Measurements from ENCODE around the gene CCDC137.
"Not testable (repeated sequence)": the region's sequence is repeated elsewhere in the genome, so short reads cannot be mapped to it uniquely, and the experiment has no call there.

The CCDC137 gene

DNA sequence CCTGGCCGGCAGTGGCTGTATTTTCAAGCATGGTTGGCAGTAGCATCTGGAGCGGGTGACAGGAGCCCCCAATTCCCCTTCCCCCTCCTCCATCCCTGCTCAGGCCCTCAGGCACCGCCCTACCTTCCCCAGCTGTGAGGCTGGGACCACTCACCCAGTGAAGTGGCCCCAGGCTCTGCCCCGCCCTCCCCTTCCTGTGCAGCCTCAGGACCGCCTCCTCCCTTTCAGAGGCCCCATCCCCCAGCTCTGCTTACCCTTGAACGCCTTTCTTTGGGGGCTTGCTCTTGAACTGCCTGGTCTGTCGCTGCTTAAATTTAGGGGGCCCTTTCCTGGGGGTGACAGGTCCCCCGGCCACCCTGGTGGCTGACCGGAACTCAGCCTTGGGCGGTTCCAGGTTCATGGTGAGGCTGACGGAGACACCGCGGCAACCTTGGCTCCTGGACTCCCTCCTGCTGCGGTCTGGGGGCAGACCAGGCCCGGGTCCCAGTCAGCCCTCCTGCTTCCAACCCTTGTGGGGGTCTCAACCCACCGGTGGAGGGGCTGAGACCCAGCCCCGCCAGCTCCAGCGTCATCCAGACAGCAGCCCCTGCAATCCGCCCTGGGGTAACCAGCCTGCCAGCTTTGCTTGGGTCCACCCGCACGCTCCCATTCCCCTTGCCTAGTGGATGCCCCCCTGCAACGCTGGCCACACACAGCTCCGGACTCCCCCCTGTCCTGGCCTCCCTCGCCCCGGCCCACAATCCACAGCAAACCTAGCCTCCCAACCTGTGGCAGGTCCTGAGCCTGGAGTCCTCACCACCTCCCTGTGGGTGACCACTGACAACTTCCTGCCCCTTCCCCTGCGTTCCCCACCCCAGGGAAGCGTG is 13.4 kb upstream of the CCDC137 start:
- peak; percentile 80 for DNase-seq

DNA sequence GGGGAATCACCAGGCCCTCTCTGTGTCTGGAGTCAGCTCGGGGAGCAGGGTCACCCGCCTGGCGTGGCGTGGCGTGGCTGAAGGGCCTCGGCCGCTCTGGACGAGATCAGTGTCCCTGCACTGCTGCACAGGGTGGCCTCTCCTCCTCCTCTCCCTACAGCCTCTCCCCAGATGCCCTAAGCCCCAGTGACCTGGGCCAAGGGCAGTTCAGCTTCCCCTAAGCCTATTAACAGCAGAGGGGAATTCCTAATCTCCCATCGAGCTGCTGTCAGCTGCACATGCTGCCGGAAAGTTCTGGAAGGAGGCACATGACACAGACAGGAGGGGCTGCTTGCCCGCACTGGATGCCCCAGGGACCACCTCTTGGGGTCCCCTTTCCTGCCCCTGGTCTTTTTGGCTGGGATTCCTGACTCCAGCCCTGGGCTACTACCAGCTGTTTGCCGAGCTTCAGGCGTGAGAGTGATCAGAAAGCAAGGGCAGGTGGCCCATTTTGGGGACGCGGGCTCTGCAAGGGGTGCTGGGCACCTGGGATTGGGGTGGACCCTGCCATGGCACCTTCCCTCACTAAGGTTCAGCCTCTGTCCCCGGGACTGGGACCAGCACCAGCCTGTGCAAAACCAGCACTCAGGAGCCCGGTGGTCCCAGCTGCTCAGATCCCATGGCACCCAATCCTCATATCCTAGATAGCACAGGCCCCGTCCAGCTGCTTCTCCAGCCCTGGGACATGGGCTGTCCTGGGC is 11.0 kb upstream of the CCDC137 start:
- no peak for DNase-seq

DNA sequence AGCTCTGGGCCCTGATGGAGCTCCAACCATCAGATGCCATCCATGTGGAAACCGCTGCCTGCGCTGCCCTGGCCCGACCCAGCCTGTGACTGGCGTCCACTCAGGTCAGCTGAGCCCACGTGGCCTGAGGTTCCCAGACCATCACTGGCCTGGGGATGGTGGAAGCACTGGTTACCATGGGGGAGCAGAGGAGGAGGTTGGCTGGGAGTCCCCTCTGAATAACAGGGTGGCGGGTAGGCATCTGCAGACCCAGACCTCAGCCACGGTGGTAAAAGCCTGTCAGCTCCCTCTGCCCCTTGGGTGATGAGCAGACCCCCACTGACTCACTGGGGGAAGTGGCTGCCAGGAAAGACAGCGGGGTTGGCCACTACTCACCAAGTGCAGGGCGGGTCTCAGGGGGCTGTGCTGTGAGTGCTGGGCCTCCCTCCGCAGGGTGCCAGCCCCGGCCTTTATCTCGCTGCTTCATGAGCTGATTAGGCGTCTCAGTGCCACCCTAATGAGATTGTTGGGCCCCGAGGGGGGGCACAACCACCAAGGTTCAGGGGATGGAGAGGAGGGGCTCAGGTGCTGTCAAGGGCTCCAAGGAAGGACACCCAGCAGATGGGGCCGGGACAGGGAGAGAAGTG is 10.3 kb upstream of the CCDC137 start, which contains the start of gene PDE6G:
Gene PDE6G (minus strand): TSS at position 425 of the 626 bp plus-strand sequence. CDS start 3,237 bp downstream, outside the sequence.
- DNase-seq = no peak

DNA sequence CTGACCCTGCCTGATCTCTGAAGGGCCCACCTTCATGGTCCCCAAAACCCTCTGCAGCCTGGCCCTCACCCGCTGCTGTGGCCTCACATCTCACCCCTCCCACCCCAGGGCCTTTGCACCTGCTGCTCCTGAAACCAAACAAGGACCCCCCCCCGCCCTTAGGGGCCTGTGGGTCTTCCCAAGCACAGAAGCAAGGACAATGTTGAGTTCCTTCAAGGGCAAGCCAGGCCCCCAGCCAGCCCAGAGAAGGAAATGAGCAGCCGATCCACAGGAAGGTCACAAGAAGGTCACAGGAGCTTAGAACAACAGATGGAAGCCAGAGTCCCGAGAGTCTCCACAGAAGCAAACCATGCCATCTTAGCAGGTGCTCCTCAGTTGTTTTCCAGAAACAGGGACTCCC is 9.7 kb upstream of the CCDC137 start:
- no peak for DNase-seq

DNA sequence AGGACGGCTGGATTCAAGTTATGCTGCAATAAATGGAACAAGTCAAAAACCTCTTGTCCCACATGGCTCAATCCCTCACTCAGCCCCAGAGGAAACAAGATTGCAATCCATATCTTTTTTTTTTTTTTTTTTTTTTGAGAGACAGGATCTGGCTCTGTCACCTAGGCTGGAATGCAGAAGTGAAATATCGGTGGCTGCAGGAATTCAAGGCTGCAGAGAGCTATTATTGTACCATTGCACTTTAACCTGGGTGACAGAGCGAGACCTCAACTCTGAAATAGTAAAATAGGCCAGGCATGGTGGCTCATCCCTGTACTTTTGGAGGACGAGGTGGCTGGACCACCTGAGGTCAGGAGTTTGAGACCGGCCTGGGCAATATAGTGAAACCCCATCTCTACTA is 7.5 kb upstream of the CCDC137 start:
- DNase-seq = no peak

DNA sequence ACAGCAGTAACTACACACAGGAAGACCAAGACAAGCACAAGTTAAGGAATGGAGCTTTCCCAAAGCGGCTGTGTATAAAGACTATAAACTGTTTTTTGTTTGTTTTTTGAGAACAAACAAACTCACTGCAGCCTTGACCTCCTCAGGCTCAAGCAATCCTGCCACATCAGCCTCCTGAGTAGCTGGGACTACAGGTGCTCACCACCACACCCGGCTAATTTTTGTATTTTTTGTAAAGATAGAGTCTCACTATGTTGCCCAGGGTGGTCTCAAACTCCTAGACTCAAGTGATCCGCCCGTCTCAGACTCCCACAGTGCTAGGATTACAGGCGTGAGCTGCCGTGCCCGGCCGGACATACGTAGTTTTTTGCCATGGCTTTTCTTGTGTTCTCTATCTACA is 6.1 kb upstream of the CCDC137 start:
- no peak for DNase-seq

DNA sequence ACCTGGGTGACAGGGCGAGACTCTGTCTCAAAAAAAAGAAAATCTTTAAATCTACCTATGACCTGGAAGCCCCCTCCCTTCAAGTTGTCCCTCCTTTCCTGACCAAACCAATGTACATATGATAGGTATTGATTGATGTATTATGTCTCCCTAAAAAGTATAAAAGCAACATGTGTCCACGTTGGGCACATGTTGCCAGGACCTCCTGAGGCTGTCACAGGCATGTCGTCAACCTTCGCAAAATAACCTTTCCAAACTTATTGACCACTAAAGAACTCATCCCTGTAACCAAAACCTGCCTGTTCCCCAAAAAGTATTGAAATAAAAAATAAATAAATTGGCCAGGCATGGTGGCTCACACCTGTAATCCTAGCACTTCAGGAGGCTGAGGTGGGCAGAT is 4.5 kb upstream of the CCDC137 start:
- no peak for DNase-seq

DNA sequence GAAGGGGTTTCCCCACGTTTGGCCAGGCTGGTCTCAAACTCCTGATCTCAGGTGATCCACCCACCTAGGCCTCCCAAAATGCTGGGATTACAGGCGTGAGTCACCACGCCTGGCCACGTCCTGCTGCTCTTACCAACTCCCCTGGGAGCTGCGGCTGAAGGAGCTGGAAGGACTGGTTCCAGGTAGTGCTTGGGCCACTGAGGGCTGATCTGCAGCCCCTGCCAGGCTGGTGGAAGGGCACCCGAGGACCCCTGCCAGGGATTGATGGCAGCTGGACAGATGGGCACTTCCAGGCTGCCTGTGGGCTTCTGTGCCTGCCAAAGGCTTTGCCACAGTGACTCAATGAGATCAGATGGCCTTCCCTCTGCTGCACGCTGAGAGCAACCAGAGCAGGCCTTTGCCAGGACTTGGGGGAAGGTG is 2.5 kb upstream of the CCDC137 start:
- no peak for DNase-seq

DNA sequence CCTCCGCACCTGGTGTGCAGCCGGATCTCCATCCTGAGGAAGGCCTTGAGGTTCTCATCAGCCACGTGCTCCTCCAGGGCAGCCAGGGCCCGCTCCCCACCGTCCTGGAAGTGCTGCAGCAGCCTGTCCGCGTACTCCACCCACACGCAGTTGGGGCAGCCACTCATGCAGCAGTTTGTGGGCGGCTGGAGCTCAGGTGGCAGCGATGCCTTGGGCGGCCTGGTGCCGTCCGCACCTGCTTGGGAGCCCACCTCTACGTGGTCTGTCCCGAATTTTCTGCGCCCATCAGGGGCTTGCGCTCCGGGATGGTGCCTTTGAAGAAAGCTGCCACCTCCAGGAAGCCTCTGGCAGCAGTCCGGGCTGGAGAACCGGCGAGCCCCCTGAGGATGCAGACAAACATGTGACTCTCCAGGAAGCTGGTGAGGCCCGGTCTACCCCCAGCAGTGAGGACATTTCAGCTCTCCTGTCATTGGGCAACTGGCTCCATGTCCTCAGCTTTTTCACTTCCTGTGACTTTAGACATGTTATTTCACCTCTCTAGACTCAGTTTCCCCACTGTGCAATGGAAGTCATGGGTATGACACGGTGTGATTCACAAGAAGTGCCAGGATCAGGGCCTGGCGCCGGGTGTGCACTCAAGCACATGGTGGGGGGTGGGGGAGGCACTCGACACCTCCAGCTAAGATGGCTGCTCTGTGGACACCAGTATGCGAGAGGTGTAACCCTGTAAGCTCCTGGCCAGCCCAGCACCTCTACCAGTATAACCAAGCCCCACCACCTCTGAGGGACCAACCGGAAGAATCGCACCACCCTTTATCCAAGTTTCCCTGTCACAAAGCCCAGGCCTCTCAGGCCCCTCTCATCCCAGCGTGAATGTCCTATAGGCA is 1.1 kb upstream of the CCDC137 start:
- no peak for DNase-seq

DNA sequence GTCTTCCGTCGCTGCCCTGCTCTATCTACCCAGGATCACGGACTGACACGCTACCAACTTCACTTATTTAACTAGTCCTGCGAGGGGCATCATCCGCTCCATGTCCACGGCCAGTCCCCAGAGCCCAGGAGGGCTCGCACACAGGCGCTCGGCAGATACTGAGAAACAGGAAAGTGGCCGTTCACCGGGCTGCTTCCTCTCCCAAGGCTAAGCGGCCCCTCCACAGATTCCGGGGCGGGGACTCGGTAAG is 520 bp upstream of the CCDC137 start:
- no peak for DNase-seq

DNA sequence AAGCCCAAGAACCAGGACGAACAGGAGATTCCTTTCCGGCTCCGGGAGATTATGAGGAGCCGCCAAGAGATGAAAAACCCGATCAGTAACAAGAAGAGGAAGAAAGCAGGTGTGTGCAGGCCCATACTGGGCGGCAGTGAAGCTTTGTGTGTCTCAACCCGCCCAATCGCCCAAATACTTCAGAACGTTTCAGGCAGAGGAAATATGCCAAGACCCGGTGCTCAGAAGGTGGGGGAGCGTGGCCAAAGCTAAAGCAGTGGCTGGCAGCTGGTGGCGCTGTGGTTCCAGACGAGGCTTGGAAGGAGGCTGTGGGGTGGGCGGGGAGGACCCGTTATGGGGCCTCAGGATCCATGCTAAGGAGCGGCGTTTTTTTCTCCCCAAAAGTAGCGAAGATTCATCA is 1.2 kb downstream of the CCDC137 start:
- peak; percentile 69 for DNase-seq

DNA sequence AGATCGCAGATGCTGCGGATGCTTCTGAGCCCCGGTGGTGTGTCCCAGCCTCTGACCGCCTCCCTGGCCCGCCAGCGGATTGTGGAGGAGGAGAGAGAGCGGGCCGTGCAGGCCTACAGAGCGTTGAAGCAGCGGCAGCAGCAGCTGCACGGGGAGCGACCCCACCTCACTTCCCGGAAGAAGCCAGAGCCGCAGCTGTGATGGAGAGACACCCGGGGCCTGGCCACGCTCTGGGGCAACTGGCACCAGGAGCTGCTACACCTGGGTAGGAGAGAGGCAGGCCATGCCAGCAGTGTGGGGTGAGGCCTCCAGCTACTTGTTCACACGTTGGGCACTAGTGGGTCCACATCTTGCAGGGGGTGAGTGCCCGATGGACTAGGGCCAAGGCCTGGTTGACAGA is 6.0 kb downstream of the CCDC137 start:
- no peak for DNase-seq

DNA sequence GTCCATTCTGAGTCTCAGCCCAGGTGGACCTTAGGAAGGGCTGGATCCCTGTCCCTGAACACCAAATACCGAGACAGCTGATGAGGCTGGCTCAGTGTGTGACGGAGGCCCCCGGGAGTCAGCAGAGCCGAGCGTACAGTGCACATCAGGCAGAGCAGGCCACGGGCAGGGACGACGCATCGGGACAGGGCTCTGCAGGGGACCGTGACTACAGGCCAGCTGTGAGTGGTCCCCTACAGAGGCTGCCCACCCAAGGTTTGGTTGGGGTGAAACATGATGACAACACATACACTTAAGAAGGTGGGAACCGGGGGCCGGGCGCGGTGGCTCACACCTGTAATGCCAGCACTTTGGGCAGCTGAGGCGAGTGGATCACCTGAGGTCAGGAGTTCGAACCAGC is 6.4 kb downstream of the CCDC137 start:
- DNase-seq = no peak

DNA sequence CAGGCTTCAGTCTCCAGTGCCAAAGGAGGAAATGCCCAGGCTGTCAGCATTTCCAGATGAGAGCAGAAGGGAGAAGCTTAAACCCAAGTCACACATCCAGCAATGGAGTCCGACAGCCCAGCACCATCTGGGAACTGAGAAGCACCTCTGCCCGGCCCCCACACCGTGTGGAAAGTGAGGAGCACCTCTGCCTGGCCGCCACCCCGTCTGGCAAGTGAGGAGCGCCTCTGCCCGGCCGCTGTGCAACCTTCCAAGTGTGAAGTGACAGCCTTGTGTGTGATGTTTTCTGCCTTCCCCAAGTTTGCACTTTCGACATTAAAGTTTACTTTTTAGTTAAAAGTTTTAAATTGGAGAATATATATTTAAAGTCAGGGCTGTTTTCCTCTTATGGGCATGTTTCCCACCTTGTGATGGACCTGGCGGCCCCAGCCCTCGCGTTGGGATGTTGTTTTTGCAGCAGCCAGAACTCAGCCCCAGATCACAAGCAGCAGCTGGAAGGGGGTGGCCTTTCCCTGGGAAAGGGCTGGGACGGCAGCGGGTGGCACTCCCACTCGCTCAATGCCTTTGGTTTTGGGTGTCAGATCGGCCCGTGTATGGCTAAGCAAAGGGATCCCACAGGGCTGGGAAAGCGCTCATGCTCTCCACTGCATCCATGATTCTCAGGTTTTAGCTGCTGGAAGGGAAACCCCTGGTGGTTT is 7.2 kb downstream of the CCDC137 start:
- no peak for DNase-seq

DNA sequence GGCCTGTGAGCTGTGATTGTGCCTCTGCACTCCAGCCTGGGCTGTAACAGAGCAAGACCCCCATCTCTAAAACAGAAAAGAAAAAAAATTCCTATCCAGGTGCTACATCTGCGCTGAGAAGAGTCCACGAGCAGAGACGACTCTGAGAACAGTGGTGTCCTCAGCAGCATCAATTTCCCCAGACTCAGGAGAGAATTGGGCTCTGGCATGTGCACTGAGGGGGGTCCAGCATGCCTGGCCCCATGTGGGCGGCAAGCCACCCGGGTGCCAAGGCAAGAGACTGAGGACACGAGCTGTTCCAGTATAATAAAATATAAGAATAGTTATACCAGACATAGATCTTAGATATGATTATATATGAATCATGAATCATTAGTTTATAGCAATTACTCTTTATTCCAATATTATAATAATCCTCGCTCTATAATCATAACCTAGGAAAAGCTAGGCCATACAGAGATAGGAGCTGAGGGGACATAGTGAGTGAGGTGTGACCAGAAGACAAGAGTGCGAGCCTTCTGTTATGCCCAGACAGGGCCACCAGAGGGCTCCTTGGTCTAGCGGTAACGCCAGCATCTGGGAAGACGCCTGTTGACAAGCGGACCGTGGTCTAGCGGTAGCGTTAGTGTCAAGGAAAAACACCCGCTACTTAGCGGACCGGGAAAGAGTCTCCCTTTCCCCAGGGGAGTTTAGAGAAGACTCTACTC is 9.1 kb downstream of the CCDC137 start:
- not testable (repeated sequence) for DNase-seq

DNA sequence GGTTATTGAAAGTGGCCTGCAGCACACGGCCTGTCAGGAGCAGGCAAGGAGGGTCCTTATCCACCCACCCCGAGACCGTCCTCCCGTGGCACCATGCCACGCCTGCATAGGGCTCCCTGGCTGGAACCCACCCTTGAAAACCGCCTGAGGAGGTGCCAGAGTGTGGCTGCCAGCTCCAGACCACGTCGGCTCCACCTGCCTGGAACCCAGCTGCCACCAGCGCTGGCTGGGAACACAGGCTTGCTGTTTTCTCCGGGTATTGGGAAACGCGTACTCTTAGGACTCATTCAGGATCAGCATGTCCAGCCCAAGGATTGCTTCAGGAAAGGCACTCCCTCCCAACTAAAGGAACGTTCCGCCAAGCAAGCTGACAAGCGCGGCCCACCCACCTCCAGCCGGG is 10.4 kb downstream of the CCDC137 start:
- no peak for DNase-seq

DNA sequence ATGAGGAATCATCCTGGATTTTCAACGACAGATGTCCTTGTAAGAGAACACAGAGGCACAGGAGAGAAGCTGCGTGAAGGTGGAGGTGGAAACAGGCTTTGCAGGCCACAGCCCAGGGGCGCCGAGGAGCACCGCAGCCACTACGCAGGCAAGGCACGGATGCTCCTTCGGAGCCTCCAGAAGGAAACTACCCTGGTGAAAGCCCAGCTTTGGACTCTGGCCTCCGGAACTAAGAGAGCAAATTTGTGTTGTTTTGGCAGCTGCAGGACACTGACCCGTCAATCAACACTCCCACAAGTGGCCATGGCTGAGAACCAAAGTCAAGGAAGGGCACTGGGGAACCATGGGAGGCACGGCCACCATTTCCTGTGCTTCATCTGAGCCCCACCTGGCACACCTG is 13.6 kb downstream of the CCDC137 start:
- DNase-seq = no peak

DNA sequence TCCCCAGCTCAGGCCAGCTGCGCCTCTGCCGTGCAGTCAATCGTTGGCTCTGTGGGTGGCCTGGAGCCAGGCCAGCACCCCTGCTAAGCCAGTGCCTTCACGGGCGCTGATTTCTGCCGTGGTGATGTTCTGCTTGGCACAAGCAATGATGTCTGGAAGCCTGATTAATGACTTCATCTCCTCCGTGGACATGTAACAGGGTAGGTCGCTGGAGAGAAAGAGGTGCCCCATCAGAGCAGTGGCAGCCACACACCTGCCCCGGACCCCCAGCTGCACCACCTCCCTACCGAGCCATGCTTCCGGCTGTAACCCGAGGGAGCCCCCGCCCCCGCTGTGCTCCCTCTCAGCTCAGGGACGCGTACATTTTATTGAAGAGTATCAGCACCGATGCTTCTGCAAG is 15.1 kb downstream of the CCDC137 start:
- no peak for DNase-seq

DNA sequence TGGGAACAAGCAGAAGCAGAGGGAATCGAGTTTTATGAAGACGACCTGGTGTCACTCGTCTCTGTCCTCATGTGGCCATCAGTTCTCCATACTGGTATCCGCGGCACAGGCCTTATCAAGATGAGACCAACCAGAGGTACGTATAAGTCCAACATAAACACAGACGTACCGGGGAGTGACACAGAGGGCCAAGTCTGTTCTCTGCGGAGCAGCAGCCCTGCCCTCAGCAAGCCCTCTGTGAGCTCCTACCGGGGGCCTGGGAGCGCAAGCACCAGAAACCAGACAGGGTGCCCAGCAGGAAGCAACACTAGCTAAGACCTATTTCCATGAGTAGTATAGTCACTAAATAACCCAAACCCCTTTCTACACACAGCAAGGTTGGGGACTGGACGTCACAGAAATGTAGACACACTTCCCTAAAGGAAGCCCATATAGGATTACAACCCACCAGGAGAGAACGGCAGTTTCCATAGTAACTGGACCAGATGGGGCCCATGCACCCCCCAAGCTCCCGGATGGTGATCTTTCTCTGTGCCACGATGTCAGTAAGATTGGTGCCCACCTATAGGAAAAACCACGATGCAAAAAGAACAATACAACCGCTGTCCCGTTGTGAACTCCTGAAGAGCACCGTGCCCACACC is 16.1 kb downstream of the CCDC137 start:
- no peak for DNase-seq

DNA sequence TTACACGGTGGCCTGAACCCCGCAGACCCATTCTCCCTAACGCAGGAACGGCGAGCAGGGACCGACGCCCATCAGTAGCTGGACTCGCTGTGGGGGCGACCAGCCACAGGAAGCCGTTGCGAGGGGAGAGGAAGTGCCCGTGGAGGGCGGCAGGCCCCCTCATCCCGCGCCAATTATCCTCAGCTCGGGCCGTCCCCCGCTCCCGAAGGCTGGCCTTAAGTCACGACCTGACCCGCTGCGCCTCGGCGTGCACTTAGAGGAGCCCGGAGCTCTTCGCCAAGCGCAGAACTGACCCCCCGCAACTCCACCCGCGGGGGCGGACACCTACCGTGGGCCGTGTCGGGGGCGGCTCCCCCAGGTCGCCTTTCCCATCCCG is 16.7 kb downstream of the CCDC137 start:
- no peak for DNase-seq

Data from islet precursor cell (in vitro differentiated cells).